ENCODE measurements around the gene HSD17B2.

DNA sequence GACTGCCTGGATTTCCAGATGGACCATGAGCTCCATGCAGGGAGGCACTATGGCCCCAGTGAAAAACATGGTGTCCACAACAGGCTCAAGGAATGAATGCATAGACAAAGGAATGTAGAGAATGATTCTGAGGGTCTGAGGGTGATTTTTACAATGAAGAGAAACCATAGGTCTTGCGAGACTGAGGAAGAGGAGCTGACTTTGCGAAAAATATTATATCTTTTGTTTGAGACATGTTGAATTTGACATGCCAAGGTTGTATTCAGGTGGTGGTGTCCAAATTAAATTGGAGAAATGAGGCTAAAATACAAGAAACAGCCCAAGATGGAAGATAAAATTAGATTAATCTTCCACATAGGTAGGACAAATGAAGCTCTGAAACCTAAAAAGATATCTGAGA is 12.7 kb downstream of the HSD17B2 start:
- TF ChIP-seq, protein P1, sequence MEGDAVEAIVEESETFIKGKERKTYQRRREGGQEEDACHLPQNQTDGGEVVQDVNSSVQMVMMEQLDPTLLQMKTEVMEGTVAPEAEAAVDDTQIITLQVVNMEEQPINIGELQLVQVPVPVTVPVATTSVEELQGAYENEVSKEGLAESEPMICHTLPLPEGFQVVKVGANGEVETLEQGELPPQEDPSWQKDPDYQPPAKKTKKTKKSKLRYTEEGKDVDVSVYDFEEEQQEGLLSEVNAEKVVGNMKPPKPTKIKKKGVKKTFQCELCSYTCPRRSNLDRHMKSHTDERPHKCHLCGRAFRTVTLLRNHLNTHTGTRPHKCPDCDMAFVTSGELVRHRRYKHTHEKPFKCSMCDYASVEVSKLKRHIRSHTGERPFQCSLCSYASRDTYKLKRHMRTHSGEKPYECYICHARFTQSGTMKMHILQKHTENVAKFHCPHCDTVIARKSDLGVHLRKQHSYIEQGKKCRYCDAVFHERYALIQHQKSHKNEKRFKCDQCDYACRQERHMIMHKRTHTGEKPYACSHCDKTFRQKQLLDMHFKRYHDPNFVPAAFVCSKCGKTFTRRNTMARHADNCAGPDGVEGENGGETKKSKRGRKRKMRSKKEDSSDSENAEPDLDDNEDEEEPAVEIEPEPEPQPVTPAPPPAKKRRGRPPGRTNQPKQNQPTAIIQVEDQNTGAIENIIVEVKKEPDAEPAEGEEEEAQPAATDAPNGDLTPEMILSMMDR (IDR thresholded peaks at IDR 0.05), result no peak
- no peak for TF ChIP-seq POLR2AphosphoS5 (IDR thresholded peaks at IDR 0.05)
